Measurements from ENCODE around the gene TERT. TPM values are rescaled to one million over a fixed set of nuclear protein-coding genes. Genes with fewer than 3 reads are reported as not detected.

Gene TERT
- total and polyA plus RNA-seq, 2 of the 4 experiments (the other 2 are of a cell fraction), result not detected

GRCh38 chr5:1266791-1267190 lies 28.1 kb downstream of the TERT start:
- Histone ChIP-seq H2AK9ac (replicated peaks; ENCODE audit: low read depth, low read length, poor library complexity) (no peak overlapping the region), H3K4me3 (ENCODE audit: insufficient read depth, low read depth, low read length) (no peak overlapping the region), H3K4me1 (ENCODE audit: control insufficient read depth, insufficient read depth, low read length) (no peaks in the 10 kb centered on the region), H3K14ac (replicated peaks; ENCODE audit: low read depth, low read length) (no peak overlapping the region), H4K8ac (ENCODE audit: low read depth in 2 of 2, low read length in 2 of 2) (no peak overlapping the region), H3K9ac (ENCODE audit: low read depth, low read length) (no peak overlapping the region), H4K20me1 (ENCODE audit: insufficient read depth, low read length) (no peaks in the 10 kb centered on the region), H3K18ac (ENCODE audit: low read depth, low read length) (no peak overlapping the region), H3K4ac (ENCODE audit: low read depth, low read length) (no peak overlapping the region), H3K27me3 (ENCODE audit: control insufficient read depth, insufficient read depth, low read length) (no peaks in the 10 kb centered on the region), H4K5ac (ENCODE audit: low read depth, low read length) (no peak overlapping the region), H3K79me1 (ENCODE audit: low read depth in 1 of 2, low read length in 2 of 2) (no peaks in the 10 kb centered on the region), H3K36me3 (ENCODE audit: control insufficient read depth, insufficient read depth, low read length) (no peaks in the 10 kb centered on the region), H2BK120ac (ENCODE audit: low read depth, low read length) (no peak overlapping the region), H3K4me2 (ENCODE audit: low read depth, low read length) (no peak overlapping the region), H4K91ac (ENCODE audit: insufficient read depth, low read depth, low read length) (no peak overlapping the region), H3K9me3 (ENCODE audit: control insufficient read depth, insufficient read depth, low read length) (peaks cover 46% of the 10 kb centered on the region), H3K23ac (ENCODE audit: low read depth, low read length) (no peak overlapping the region), H2AFZ (replicated peaks; ENCODE audit: low read length, poor library complexity) (no peak overlapping the region), H3K27ac (ENCODE audit: insufficient read depth, low read length) (no peak overlapping the region), H2AK5ac (ENCODE audit: low read depth, low read length) (no peak overlapping the region), H2BK5ac (ENCODE audit: low read depth, low read length, poor library complexity, severe bottlenecking) (no peak overlapping the region), H2BK20ac (ENCODE audit: low read depth, low read length) (no peak overlapping the region), H3K9me1 (ENCODE audit: insufficient read depth, low read length) (no peaks in the 10 kb centered on the region), H2BK15ac (ENCODE audit: low read depth, low read length) (no peak overlapping the region), H3K56ac (ENCODE audit: extremely low read depth, insufficient read depth, low read length) (no peak overlapping the region)
- ChIA-PET CTCF (no interaction called here), POLR2A (ENCODE audit: unreplicated experiment) (no interaction called here)
- WGBS, 2 experiments (ENCODE audit: extremely low coverage in 2 of 2, insufficient read length in 1 of 2), result 65% methylated on average over 5 of the region's 9 CpGs; no CpG with 5 or more reads in 1 of the 2 experiments
- no peak for DNase-seq
- no TSS peak for BruUV-seq (replicated peaks)
- dilution Hi-C loops (cut with HindIII; ENCODE audit: low sequenced_read_pairs, unreplicated experiment) (no loop called here), in situ Hi-C loops (cut with MboI; ENCODE audit: low sequenced_read_pairs) (no loop called here), intact Hi-C loops (cut with micrococcal nuclease) (no loop called here)
- TF ChIP-seq RAD21 (IDR thresholded peaks at IDR 0.05; ENCODE audit: low read length) (no peak), MAFK (IDR thresholded peaks at IDR 0.05; ENCODE audit: low read depth, low read length) (no peak), MXI1 (IDR thresholded peaks at IDR 0.05; ENCODE audit: borderline replicate concordance, low read depth, low read length) (no peak)
- no peak for ATAC-seq (ENCODE audit: low read depth)
